ENCODE results near the gene WIPF3.

DNA sequence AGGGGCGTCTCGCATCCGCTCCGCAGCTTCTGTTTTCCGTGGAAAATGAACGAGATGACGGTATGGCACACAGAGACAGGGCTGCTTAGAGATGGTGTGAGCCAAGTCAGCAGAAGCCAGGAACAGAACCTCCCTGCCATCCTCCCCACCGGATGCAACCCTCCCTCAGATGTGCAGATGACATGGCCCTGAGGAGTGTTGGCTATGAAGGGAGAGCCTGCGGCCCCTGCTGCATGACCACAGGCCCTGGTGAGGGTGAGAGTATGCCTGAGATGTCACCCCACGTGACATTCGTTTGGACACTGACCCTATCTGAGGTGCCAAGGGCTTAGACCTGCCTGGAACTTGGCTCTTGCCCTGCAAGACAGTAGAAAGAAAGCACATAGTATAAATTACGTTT lies 29.4 kb downstream of the WIPF3 start:
- no peak for TF ChIP-seq EZH2 (IDR thresholded peaks at IDR 0.05; ENCODE audit: low read depth)
- TF ChIP-seq, protein P1, sequence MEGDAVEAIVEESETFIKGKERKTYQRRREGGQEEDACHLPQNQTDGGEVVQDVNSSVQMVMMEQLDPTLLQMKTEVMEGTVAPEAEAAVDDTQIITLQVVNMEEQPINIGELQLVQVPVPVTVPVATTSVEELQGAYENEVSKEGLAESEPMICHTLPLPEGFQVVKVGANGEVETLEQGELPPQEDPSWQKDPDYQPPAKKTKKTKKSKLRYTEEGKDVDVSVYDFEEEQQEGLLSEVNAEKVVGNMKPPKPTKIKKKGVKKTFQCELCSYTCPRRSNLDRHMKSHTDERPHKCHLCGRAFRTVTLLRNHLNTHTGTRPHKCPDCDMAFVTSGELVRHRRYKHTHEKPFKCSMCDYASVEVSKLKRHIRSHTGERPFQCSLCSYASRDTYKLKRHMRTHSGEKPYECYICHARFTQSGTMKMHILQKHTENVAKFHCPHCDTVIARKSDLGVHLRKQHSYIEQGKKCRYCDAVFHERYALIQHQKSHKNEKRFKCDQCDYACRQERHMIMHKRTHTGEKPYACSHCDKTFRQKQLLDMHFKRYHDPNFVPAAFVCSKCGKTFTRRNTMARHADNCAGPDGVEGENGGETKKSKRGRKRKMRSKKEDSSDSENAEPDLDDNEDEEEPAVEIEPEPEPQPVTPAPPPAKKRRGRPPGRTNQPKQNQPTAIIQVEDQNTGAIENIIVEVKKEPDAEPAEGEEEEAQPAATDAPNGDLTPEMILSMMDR (conservative IDR thresholded peaks at IDR 0.05) = no peak
